Neural progenitor cell (in vitro differentiated cells): Measurements from ENCODE around the gene TCERG1L.

Source experiments
- CTCF ChIP-seq: fragments of 200-600 bp; sonication (generic); IDR thresholded peaks from 2 replicates; pipeline ENCODE4 v1.5.1; 2017; ENCODE audit warnings: antibody characterized with exemption, mild to moderate bottlenecking
- EZH2 ChIP-seq: fragments of 200-600 bp; sonication (generic); IDR thresholded peaks from 2 replicates; pipeline ENCODE4 v1.6.1; 2017; ENCODE audit warnings: antibody characterized with exemption, mild to moderate bottlenecking, moderate library complexity
- EZH2phosphoT487 ChIP-seq: fragments of 200-600 bp; sonication (generic); IDR thresholded peaks from 2 replicates; pipeline ENCODE4 v1.6.1; 2017; ENCODE audit warnings: antibody characterized with exemption

- TF ChIP-seq CTCF (no peak), EZH2 (no peak), EZH2phosphoT487 (no peak)
Measured at GRCh38 chr10:131107970-131108369, 203.6 kb downstream of the TCERG1L start.
